Endothelial cell (in vitro differentiated cells): Measurements from ENCODE around the gene DNAH3. TPM values are rescaled to one million over a fixed set of nuclear protein-coding genes. Genes with fewer than 3 reads are reported as not detected.
"Not testable (repeated sequence)": the region's sequence is repeated elsewhere in the genome, so short reads cannot be mapped to it uniquely, and the experiment has no call there.

Experiments
- DNase-seq: peaks from one replicate; pipeline ENCODE4 v3.0.0; 2021; ENCODE audit warnings: low spot score
- H3K27ac Mint-ChIP-seq: one replicate; pipeline ENCODE4 v1.8.0; 2021; ENCODE audit warnings: mixed read lengths, inconsistent platforms; ENCODE audit not compliant: unreplicated experiment
- H3K27me3 Mint-ChIP-seq: one replicate; pipeline ENCODE4 v1.8.0; 2021; ENCODE audit warnings: mild to moderate bottlenecking, moderate library complexity, mixed read lengths, inconsistent platforms; ENCODE audit not compliant: unreplicated experiment
- H3K36me3 Mint-ChIP-seq: one replicate; pipeline ENCODE4 v1.8.0; 2021; ENCODE audit warnings: mild to moderate bottlenecking, low read depth, mixed read lengths, inconsistent platforms; ENCODE audit not compliant: unreplicated experiment
- H3K4me1 Mint-ChIP-seq: one replicate; pipeline ENCODE4 v1.8.0; 2021; ENCODE audit warnings: mild to moderate bottlenecking, mixed read lengths, inconsistent platforms; ENCODE audit not compliant: unreplicated experiment
- H3K4me3 Mint-ChIP-seq: one replicate; pipeline ENCODE4 v1.8.0; 2021; ENCODE audit warnings: mild to moderate bottlenecking, mixed read lengths, inconsistent platforms; ENCODE audit not compliant: unreplicated experiment
- H3K9me3 Mint-ChIP-seq: one replicate; pipeline ENCODE4 v1.8.0; 2021; ENCODE audit warnings: mixed read lengths, inconsistent platforms; ENCODE audit not compliant: unreplicated experiment
- CTCF ChIP-seq: fragments of 200-600 bp; sonication (generic); IDR thresholded peaks from one replicate; pipeline ENCODE4 v1.5.0; 2021; ENCODE audit warnings: antibody characterized with exemption; ENCODE audit not compliant: unreplicated experiment
- total RNA-seq: library from RNA; stranded (reverse); fragmentation: NEBNext Ultra II Directional; extraction: Animal tissue kit (Norgen Biotek cat#: 25700); gene quantifications from one replicate; pipeline ENCODE4 v1.2.1, GENCODE V29; 2021; ENCODE audit not compliant: unreplicated experiment

The DNAH3 gene
- total RNA-seq, 1 donor from 2014 or later = 0.05 TPM

- H3K4me1 Mint-ChIP-seq = no peaks in the 10 kb centered on the region
These were observed 90.6 kb downstream of the DNAH3 start for GRCh38 chr16:21060027-21060510.

GRCh38 chr16:21057875-21058274 is 92.8 kb downstream of the DNAH3 start:
- Mint-ChIP-seq H3K4me3 (no peak overlapping the region), H3K9me3 (no peaks in the 10 kb centered on the region), H3K27ac (no peak overlapping the region), H3K27me3 (no peaks in the 10 kb centered on the region), H3K4me1 (no peaks in the 10 kb centered on the region), H3K36me3 (no peaks in the 10 kb centered on the region)
- no peak for TF ChIP-seq CTCF
- no peak for DNase-seq

More at GRCh38 chr16:21060027-21060510, 90.6 kb downstream of the DNAH3 start:
- H3K36me3 Mint-ChIP-seq = no peaks in the 10 kb centered on the region
- DNase-seq = no peak
- H3K4me3 Mint-ChIP-seq = no peak overlapping the region
- H3K9me3 Mint-ChIP-seq = no peaks in the 10 kb centered on the region
- no peaks in the 10 kb centered on the region for H3K27me3 Mint-ChIP-seq
- no peak overlapping the region for H3K27ac Mint-ChIP-seq
- TF ChIP-seq CTCF = no peak

GRCh38 chr16:21056396-21056795 is 94.2 kb downstream of the DNAH3 start:
- no peak for TF ChIP-seq CTCF
- H3K4me1 Mint-ChIP-seq = no peaks in the 10 kb centered on the region
- H3K27ac Mint-ChIP-seq = no peak overlapping the region
- no peak overlapping the region for H3K4me3 Mint-ChIP-seq
- no peaks in the 10 kb centered on the region for H3K9me3 Mint-ChIP-seq
- H3K36me3 Mint-ChIP-seq = no peaks in the 10 kb centered on the region
- H3K27me3 Mint-ChIP-seq = no peaks in the 10 kb centered on the region
- no peak for DNase-seq

- H3K27ac Mint-ChIP-seq, DNase-seq, H3K9me3 Mint-ChIP-seq, H3K4me3 Mint-ChIP-seq, H3K4me1 Mint-ChIP-seq, H3K27me3 Mint-ChIP-seq, H3K36me3 Mint-ChIP-seq: not testable (repeated sequence)
These were observed 94.9 kb downstream of the DNAH3 start for GRCh38 chr16:21055738-21056137.

GRCh38 chr16:21053590-21053989 is 97.1 kb downstream of the DNAH3 start:
- no peaks in the 10 kb centered on the region for H3K27me3 Mint-ChIP-seq
- H3K4me3 Mint-ChIP-seq = no peak overlapping the region
- H3K36me3 Mint-ChIP-seq = no peaks in the 10 kb centered on the region
- TF ChIP-seq CTCF = no peak
- no peak for DNase-seq
- H3K9me3 Mint-ChIP-seq = no peaks in the 10 kb centered on the region
- no peak overlapping the region for H3K27ac Mint-ChIP-seq
- no peaks in the 10 kb centered on the region for H3K4me1 Mint-ChIP-seq

GRCh38 chr16:21048091-21048912 is 102.3 kb downstream of the DNAH3 start:
- not testable (repeated sequence) for DNase-seq, H3K4me1 Mint-ChIP-seq, H3K9me3 Mint-ChIP-seq, H3K4me3 Mint-ChIP-seq, H3K27me3 Mint-ChIP-seq, H3K36me3 Mint-ChIP-seq, H3K27ac Mint-ChIP-seq
